ENCODE measurements around the gene IER5. TPM values are rescaled to one million over a fixed set of nuclear protein-coding genes. Genes with fewer than 3 reads are reported as not detected.

IER5 gene
- total RNA-seq, 1 experiment from 2014 or later = 20.3 TPM

GRCh38 chr1:181133969-181134418, 45.5 kb downstream of the IER5 start:
- no peak for DNase-seq (ENCODE audit: low read depth)

GRCh38 chr1:181134543-181135436, 46.3 kb downstream of the IER5 start:
- no peak for DNase-seq (ENCODE audit: low read depth)

DNA sequence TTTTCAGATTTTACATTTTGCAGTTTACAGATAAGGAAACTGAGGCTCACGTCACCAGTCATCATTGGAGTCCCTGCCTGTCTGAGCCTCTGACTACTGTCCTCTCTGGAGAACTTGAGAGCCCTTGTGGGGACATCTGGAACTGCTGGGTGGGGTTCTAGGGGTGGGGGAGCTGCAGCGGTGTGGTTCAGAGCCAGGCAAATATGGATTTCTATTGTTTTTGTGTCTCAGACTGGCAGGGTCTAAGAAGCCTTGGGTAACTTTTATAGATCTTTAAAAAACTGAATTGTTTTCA, 46.9 kb downstream of the IER5 start:
- no peak for DNase-seq (ENCODE audit: low read depth)

DNA sequence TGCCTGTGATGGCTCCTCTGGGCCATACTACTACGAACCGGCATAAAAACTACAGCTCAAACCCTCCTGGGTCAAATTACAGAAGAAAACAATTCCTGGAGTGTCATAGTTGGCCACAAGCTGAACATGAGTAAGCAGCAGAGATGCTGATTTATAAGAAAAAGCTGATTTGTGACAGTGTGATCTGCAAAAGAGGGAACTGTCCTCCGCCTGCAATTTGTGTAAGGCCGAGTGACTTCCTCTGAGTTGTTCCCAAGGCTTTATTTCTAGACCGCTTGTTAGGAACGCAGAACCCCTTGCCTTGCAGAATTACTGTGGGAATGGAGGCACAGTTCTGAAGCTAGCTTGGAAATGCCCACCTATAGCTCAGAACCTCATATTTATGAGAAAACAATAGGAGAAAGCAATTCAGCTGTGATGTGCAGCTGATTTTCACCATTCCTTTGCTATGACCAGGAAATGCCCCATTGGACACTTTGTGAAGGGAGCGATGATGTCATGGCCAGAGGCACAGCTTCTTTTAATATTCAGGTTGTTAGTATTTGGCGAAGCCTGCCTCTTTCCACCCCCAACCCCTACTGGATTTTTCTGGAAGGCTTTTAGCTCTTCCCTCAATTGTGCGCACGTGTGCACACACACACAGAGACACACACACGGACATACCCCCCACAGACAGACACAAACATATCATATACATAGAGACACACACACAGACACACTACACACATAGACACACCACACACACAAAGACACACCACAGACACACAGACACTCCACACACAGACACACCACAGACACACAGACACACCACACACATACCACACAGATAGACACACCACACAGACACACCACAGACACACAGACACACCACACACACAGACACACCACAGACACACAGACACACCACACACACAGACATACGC, 47.6 kb downstream of the IER5 start:
- peak; percentile 76 for DNase-seq (ENCODE audit: low read depth)

GRCh38 chr1:181136738-181137122, 48.2 kb downstream of the IER5 start:
- DNase-seq (ENCODE audit: low read depth) = no peak

DNA sequence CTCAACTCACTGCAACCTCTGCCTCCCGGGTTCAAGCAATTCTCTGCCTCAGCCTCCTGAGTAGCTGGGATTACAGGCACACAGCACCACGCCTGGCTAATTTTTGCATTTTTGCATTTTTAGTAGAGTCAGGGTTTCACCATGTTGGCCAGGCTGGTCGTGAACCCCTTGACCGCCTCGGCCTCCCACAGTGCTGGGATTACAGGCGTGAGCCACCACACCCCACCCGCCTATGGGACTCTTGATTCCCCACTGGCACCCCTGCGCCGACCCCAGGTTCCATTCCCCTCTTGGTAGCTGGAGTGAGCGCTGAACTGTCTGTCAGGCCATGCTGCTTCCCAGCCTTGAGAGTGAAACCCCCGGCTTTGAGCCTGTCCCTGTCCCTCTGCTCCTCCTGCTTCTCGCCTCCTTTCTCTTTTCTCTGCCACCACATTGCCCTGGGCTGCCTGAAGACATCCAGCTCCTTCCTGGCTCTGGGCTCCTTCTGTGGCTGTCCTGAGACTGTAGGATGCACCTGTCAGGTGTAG, 48.8 kb downstream of the IER5 start:
- DNase-seq (ENCODE audit: low read depth) = no peak

- DNase-seq (ENCODE audit: low read depth) = peak; percentile 51
Measured at GRCh38 chr1:181139631-181140061, 51.1 kb downstream of the IER5 start.

DNA sequence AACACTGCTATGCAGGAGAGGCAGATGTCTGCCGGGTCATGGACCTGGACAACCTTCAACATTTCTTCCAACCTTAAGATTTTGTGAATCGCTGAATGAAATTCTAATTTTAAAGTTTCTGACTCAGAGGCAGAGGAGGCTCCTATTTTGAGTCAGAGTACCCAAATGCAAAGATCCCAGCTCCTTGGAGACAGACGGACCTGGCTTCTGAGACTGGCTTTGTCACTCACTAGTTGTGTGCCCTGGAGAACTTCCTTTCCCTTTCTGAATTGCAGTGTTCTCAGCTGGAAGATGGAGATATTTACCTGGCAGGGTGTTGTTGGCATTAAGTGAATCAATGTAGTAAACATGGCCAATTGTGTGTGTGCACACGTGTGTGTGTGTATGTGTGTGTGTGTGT, 51.9 kb downstream of the IER5 start:
- no peak for DNase-seq (ENCODE audit: low read depth)

- no peak for DNase-seq (ENCODE audit: low read depth)
Measured at GRCh38 chr1:181140891-181141290, 52.4 kb downstream of the IER5 start.

GRCh38 chr1:181141431-181141910, 53.0 kb downstream of the IER5 start:
- DNase-seq (ENCODE audit: low read depth) = peak; percentile 74

Other genes with a start within 250 kb of the IER5 start
- 0.48 and 0.57 TPM in 2 replicates for gene KIAA1614, start 175.8 kb upstream of the IER5 start, total RNA-seq (2014; rRNA removed; shearing (Covaris generic))
- gene STX6, start 65.8 kb upstream of the IER5 start, total RNA-seq (2014; rRNA removed; shearing (Covaris generic)) = 17.7 and 19.1 TPM in 2 replicates
- gene MR1, start 54.7 kb upstream of the IER5 start, total RNA-seq (2014; rRNA removed; shearing (Covaris generic)) = 5.2 and 7.1 TPM in 2 replicates